ENCODE results near the gene ANAPC2.

Gene ANAPC2

DNA sequence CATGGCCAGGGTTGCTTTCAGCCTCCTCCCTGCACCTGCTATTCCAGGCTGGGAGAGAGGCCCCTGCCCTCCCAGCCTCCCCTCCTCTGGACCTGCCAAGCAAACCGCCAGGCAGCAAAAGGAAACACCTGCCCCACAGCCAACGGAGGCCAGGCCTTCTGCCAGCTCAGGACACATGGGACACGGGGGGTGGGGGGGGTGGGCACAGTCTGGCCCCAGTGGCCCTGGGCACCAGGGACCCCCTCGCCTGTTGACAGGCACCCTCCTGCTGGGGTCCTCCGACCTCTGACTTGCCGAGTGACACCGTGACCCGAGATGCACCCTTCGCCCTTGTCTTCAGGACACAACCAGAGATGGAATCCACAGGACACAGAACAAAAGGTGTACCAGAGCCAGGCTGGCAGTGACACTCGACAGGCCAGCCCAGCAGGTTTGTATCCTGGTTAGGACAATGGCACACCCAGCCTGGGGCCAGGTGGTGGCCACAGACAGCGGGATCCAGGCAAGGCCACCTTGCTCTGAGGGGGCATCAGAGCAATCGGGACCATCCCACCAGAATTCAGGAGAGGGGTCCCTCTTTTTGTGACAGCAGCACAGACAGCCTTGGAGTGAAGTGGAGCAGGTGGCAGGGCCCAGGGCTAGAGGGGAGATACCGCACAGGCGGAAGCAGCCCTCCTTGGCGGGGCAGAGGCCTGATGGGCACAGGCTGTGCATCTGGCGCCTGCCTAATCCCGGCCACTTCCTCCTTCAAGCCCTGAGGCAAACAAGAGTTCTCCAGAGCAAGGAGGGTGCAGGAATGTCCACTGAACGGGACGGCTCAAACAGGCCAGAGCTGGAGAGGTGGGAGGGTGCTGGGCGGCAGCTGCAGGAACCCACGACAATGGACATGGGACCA, 15.2 kb downstream of the ANAPC2 start:
- no peak for DNase-seq

DNA sequence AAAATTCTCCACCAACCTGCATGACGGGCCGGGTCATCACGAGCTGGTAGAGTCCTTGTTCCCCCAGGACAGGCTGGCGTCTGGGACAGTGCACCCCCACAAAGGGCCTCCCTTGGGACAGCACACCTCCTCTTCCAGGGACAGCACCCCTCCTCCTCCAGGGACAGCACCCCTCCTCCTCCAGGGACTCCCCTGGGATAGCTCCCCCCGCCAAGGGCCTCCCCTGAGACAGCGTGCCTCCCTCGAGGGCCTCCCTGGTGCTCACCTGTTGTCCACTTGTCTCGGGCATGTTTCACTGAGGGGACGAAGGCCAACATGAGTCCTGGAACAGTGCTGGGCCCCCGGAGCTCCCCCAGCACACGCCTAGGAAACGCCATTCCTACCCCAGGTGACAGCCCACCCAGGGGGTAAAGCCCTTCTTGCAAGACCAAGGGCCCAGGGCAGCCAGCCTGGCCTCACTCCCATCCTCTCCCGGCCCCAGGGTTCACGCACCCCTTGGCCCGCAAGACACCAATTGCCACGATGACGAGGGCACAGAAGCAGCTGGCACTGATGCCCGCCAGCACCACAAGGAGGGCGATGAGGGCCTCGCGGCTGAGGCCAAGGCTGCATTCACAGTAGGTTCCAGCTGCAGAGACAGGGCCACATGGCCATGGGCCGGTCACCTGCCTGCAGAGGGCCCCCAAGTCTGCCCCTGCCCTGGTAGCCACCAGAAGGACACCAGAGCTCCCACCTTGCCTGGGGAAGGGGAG, 17.0 kb downstream of the ANAPC2 start:
- no peak for DNase-seq

DNA sequence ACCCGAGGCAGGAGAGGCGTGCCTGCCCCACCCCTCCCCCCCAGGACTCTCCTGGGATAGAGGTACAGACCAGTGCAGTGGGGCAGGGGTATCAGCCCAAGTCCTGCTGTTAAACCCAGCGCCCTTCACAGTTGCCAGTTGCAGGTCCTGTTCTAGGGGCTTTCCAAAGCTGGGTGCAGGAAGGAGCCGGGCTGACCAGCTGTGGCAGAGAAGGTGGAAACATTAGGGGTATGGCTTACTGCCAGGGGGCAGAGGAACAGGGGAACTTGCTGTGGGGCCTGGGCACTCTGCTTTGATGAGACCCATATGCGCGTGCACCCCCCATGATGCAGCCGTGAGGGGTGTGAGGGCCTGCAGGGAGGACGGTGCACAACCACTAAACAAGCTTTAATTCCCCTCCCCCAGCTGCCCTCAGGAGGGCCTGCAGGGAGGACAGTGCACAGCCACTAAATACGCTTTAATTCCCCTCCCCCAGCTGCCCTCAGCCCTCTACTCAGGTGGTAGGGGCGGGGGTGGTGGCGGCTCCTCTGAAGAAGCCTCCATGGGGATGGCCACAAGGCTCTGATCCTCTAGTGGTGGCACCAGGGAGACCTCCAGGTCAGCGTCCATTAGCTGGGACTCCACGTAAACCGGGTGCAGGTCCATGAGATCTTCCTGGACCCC, 17.7 kb downstream of the ANAPC2 start:
- DNase-seq, result no peak

DNA sequence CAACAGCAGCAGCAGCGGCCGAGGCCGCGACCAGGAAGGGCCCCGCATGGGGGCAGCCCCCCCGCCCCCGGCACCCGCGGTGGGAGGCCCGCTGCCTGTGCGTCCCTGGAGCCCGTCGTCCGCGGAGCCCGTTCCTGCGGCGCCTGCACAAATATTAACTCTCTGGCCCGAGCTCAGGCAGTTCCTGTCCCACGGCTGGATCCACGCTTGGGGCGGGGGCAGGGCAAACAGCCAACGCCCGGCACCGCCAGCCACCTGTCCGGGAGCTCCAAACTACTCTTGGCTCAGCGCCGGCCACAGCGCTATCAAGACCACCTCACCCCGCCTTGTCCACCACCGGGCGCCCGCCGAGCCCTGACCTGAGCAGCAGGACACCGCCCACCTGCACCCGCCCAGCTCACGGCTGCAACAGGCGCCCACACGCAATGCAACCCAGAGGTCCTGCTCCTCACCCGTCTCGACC, 18.4 kb downstream of the ANAPC2 start, which contains the start of gene LRRC26:
LRRC26 (minus strand) TSS at position 156 of the 463 bp plus-strand sequence; CDS start at position 48, 108 bp downstream.
- DNase-seq, result no peak

DNA sequence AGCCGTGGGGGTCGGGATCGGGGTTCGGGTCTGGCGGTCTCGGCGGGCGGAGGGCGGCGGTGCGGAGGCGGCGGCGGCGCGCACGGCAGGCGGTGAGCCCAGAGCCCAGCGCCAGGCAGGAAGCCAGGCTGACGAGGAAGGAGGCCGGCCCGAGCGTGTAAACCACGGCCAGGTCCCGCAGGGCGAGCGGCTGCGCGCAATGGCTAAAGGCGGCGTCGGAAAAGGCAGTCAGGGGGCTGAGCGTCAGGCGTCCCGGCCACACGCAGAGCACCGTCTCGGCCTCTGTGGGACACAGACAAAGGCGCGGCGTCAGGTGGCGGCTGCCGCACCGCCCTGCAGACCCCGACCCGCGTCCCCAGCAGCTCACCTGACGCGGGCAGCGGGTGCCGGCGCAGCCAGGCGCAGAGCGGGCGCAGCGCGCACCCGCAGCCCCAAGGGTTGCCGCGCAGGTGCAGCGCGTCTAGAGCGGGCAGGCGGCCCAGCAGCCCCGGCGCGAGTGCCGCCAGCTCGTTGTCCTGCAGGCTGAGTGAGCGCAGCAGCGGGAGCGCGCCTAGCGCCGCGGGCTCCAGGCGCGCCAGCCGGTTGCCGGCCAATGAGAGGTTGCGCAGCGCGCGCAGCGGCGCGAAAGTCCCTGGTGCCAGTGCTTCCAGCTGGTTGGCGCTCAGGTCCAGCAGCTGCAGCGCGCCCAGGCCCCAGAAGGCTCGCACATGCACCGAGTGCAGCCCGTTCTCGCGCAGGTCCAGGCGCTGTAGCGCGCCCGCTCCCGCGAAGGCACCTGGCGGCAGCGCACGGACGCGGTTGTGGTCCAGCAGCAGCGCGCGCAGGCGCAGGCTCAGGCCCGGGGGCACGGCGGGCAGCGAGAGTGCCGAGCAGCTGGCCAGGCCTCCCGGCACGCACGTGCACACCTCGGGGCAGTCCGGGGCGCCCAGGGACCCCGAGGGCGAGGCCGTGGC, 19.2 kb downstream of the ANAPC2 start:
- no peak for DNase-seq

DNA sequence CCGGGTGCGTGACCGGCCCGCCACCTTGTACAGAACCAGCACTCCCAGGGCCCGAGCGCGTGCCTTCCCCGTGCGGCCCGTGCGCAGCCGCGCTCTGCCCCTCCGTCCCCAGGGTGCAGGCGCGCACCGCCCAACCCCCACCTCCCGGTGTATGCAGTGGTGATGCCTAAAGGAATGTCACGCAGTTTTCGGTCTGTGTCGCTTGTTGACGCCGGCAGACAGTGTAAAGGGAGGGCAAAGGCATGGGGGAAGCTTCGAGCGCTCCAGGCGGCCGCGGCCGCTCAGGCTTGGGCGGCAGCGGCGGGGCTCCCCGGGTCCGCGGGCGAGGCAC, 19.8 kb downstream of the ANAPC2 start:
- DNase-seq, result no peak

DNA sequence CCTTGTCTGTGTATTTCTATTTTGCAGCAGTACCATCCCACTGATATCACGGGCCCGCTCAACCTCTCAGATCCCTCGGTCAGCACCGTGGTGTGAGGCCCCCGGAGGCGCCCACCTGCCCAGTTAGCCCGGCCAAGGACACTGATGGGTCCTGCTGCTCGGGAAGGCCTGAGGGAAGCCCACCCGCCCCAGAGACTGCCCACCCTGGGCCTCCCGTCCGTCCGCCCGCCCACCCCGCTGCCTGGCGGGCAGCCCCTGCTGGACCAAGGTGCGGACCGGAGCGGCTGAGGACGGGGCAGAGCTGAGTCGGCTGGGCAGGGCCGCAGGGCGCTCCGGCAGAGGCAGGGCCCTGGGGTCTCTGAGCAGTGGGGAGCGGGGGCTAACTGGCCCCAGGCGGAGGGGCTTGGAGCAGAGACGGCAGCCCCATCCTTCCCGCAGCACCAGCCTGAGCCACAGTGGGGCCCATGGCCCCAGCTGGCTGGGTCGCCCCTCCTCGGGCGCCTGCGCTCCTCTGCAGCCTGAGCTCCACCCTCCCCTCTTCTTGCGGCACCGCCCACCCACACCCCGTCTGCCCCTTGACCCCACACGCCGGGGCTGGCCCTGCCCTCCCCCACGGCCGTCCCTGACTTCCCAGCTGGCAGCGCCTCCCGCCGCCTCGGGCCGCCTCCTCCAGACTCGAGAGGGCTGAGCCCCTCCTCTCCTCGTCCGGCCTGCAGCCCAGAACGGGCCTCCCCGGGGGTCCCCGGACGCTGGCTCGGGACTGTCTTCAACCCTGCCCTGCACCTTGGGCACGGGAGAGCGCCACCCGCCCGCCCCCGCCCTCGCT, 20.4 kb downstream of the ANAPC2 start:
- DNase-seq, result no peak

DNA sequence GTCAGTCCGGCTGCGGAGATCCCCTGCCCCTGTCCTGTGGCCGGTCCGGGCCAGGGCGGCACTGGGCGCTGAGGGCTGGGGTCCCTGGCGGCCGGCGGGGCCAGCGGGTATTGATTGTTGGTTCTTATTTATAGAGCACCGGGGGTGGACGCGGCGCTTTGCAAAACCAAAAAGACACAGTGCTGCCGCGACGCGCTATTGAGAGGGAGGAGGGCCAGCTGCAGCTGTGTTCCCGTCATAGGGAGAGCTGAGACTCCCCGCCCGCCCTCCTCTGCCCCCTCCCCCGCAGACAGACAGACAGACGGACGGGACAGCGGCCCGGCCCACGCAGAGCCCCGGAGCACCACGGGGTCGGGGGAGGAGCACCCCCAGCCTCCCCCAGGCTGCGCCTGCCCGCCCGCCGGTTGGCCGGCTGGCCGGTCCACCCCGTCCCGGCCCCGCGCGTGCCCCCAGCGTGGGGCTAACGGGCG, 21.0 kb downstream of the ANAPC2 start:
- no peak for DNase-seq

DNA sequence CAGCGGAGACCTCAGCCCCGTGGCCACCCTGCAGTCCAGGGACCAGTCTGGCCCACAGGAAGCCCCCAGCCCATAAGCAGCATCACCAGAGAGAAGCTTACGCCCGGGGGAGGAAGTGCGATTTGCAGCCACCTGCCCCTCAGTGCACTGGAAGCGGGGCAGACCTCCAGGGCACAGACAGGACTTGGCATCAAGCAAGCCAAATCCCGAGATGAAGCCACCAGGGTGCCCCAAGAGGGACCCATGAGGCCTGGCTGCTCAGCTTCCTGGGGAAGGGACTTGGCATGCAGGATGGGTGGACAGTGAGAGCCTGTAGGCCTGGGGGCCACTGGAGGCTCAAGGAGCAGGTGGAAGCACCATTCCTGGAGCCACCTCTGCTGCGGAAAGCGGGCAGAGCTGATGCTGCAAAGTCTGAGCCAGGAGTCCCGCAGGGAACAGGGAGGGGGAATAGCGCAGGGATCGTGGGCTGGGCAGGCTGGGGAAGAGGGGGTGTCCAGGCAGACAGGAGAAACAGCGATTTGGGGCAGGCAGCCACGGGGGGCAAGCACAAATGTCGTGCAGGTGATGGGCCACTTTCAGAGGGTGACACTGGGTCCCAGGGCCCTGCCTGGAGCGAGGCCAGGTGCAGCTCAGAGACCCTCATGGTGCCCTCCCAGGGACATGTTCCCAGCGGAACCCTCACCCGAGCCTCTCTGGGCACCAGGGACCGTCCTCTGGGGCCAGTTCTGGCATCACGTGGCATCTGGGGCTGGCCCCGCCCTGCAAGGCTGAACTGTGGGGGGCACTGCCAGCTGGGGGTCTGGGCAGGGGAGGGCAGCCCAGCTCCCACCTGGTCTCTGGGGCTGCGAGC, 21.8 kb downstream of the ANAPC2 start:
- no peak for DNase-seq

DNA sequence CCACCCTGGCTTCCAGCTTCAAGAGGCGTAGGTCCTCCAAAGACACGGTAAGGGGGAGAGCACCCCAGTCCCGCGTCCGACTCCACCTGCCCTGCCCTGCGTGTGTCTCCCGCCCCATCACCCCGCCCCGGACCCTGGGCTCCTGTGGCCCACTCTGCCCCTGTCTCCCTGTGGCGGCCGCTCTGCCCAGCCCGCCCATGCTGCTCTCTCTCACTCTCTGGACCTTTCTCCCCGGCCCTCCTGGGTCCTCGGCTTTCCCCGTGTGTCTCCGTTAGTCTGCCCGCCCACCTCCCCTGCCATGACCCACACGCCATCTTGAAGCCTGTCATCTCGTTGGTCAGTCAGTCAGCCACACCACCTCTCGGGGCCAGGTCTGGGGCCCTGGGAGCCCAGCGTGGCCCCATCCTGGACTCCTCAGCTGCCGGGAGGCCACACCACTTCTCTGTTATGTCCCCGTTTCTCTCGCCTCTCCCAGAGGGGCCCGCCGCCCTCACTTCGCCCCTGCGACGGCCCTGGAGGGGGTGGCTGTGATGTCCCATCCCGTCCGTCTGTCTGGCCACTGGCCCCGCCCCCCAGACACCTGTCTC, 23.0 kb downstream of the ANAPC2 start:
- DNase-seq, result no peak

DNA sequence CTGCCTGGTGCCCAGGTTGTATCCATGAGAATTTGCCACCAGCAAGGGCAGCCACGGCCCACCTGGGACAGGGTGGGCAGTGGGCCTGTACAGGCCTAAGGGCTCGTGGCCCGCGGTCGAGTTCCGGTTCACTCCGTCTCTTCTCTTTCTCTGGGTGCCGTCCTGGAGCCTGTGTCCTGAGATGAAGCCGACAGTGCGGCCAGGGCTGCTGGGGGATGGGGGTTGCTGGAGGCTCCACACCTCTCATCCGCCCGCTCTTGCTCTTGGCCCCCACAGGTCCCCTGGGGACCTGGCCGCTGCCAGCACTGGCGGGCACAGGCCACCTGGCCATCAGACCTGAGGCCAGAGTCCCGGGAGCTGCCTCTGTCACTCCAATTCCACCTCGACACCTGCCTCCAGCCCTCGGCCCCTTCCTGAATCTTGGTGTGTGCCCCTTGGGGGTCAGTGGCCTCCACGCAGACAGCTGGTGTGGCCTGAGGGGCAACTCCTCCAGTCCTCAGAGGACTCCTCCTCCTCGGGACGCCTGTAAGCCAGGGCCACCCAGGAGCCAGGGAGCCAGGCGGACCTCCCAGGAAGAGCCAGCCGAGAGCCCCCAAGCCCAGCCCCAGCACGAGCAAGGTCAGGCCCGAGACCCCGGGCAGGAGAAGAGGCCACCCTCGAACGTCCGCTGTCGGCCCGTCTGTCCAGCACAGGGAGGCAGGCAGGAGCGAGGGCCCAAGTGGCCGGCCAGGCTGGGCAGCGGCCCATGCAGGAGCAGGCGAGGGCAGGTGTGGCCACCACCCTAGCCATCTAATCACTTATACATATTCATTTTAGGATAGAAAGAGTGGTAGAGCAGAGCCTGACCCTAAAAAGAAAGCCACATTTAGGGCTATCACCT, 23.8 kb downstream of the ANAPC2 start:
- no peak for DNase-seq

DNA sequence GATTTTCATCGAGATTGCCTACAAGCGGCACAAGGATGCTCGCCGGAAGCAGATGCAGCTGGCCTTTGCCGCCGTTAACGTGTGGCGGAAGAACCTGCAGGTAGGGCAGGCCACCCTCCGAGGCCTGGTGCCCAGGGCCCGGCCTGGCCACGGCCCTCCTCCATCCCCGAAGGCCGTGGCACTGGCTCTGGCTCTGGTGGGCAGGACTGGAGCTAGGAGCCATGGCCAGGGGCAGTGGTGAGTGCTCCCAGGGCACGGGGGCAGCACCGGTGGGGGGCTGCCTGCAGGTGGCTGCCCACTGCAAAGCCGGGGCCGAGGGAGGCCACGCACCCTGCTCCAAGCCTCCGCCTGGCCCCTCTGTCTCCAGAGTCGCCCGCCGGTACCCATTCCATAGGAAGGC, 24.6 kb downstream of the ANAPC2 start:
- no peak for DNase-seq

DNA sequence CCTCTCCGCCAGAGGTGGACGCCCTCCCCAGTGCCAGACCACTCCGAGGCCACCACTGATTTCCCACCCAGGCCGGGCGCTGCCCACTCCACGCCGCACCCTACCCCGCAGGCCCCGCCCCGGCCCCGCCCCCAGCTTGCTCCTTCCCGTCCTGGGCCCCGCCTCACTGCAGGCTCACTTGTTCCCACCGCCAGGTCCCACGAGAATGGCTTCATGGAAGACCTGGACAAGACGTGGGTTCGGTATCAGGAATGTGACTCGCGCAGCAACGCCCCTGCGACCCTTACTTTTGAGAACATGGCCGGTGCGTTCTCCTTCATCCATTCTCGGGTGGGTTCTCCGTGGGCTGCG, 25.0 kb downstream of the ANAPC2 start:
- DNase-seq, result no peak

DNA sequence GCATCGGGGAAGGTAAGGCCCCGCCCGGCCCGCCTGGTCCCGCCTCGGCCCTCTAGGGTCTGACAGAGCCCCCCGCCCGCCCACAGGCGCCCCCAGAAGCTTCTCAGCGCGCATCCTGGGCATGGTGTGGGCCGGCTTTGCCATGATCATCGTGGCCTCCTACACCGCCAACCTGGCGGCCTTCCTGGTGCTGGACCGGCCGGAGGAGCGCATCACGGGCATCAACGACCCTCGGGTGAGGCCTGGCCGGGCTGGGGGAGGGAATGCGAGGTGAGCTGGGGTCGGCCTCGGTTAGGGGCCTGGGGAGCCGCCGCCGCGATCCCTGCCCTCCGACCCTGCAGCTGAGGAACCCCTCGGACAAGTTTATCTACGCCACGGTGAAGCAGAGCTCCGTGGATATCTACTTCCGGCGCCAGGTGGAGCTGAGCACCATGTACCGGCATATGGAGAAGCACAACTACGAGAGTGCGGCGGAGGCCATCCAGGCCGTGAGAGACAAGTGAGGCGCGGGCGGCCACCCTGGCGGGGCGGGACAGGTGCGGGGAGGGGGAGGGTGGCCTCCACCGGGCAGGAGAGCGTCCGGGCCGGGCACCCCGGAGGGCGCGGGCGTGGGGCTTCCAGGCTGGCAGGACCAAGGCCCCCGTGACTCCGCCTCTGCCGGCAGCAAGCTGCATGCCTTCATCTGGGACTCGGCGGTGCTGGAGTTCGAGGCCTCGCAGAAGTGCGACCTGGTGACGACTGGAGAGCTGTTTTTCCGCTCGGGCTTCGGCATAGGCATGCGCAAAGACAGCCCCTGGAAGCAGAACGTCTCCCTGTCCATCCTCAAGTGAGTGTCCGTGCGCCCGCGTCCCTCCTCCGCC, 25.6 kb downstream of the ANAPC2 start:
- no peak for DNase-seq

DNA sequence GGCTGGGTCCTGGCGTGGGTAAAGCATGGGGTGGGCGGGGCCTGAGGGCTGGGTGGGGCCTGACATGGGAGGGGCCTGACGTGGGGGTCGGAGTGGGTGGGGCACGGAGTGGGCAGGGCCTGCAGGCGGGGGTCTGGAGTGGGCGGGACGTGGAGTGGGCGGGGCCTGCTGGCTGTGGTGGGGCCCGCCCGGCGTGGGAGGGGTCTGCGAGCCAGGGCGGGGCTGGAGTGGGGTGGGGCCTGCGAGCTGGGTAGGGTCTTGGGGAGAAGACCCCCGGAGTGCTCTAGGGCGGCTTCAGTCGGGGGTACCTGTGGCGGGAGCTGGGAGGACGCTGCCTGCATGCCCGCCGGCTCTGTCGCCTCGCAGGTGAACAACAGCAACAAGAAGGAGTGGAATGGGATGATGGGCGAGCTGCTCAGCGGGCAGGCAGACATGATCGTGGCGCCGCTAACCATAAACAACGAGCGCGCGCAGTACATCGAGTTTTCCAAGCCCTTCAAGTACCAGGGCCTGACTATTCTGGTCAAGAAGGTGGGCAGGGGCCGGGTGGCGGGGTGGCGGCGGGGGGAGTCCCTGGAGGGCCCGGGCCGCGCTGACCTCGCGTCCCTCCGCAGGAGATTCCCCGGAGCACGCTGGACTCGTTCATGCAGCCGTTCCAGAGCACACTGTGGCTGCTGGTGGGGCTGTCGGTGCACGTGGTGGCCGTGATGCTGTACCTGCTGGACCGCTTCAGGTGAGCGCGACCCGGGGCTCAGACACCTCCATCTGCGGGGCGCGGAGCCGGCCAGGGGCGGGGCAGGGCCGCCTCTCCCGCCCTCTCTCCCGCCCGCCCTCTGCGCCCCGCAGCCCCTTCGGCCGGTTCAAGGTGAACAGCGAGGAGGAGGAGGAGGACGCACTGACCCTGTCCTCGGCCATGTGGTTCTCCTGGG, 26.5 kb downstream of the ANAPC2 start:
- DNase-seq, result no peak

DNA sequence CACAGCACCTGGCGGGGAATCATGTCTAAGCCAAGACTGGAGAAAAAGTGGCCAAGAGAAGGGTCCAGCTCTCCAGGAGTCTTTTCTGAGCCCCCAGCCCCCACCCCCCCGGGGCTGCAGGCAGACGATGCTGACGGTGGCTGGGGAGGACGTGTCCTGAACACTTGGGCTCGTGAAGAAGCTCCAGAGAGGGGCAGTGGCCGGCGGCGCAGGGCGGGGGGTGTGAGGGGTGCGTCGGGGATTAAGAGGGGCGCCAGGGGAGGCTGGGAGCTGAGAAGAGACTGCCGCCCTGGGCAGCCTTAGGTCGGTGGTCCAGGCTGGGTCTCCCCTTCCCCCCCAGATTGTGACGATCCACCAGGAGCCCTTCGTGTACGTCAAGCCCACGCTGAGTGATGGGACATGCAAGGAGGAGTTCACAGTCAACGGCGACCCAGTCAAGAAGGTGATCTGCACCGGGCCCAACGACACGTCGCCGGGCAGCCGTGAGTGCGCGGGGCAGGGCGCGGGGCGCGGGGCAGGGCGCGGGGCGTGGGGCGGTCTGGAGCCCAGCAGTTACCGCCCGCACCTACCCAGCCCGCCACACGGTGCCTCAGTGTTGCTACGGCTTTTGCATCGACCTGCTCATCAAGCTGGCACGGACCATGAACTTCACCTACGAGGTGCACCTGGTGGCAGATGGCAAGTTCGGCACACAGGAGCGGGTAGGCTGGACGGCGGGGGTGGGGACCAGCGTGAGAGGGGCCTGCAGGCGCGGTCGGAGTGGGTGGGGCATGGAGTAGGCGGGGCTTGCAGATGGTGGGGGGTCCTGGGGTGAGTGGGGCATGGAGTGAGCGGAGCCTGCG, 27.4 kb downstream of the ANAPC2 start:
- DNase-seq, result no peak
